GM10248 (cell line): ENCODE data around the gene MAT2A.
"Not testable (repeated sequence)": the region's sequence is repeated elsewhere in the genome, so short reads cannot be mapped to it uniquely, and the experiment has no call there.

Experiments
- CTCF ChIA-PET: fragments of 300-600 bp; sonication (Branson Sonifier 250); formaldehyde crosslinking; extraction: SDS; loops from one replicate; lab custom pipeline; 2021; ENCODE audit warnings: antibody characterized with exemption; lab: Yijun Ruan, JAX
- POLR2A ChIA-PET: fragments of 350-650 bp; sonication (Branson Sonifier 250); formaldehyde crosslinking; extraction: SDS; loops from one replicate; lab custom pipeline; 2020; ENCODE audit warnings: antibody characterized with exemption; lab: Yijun Ruan, JAX
- DNase-seq: peaks from one replicate; pipeline ENCODE4 v3.0.0; 2012; ENCODE audit errors: extremely low spot score
- TF ChIP-seq, protein P1 (sequence below): IDR thresholded peaks from 2 replicates; pipeline ENCODE4 v1.5.1; 2012; ENCODE audit warnings: mild to moderate bottlenecking, low read depth; ENCODE audit errors: extremely low read depth, missing control alignments, control extremely low read depth

Gene MAT2A

DNA sequence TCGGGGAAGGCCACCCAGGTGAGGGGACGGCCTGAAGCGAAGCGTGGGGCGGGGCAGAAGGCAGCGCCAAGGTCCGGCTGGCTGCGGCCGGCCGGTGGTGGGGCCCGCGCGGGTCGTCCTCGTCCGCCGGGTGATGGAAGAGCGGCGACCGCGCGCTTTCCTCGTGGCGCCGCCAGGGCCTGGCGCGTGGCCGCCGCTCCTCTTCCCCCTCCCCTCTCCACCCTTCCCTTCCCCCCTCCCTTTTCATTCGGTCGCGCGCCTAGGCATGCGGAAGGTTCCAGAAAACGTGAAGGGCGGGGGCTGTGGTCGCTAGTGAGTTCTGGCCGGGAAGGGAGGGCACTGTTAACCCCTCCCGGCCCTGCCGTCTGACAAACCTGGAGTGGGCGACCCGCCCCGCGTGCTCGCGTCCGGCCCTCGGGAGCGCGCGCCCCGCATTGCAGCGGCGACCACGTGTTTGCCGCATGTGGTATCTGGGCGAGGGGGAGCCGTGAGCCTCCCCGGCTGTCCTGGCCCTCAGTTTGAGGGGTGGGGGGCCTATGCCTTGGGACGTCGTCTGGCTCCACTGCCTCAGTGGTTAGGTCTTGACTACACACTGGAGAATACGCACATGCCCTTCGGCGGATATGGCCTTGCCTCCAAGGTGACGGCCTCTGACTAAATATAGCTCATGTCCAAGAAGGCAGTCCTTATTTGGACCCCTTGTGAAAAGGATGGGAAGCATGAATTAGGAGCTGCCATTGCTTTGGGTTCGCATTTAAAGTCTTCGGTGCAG is 579 bp downstream of the MAT2A start:
- DNase-seq, result peak; percentile 69
- ChIA-PET CTCF (interaction anchor here (0.7 to 14.3 kb wide), 13 partner anchors 10 to 614 kb away, joined by 3 to 180 read pairs (median 3); partner anchors contain the start of gene SH2D6), POLR2A (interaction anchor here (0.5 to 9.2 kb wide), 39 partner anchors 7 to 916 kb away, joined by 3 to 198 read pairs (median 5); partner anchors contain the start of genes C2orf68, ELMOD3, GGCX and RETSAT)
- TF ChIP-seq, protein P1, sequence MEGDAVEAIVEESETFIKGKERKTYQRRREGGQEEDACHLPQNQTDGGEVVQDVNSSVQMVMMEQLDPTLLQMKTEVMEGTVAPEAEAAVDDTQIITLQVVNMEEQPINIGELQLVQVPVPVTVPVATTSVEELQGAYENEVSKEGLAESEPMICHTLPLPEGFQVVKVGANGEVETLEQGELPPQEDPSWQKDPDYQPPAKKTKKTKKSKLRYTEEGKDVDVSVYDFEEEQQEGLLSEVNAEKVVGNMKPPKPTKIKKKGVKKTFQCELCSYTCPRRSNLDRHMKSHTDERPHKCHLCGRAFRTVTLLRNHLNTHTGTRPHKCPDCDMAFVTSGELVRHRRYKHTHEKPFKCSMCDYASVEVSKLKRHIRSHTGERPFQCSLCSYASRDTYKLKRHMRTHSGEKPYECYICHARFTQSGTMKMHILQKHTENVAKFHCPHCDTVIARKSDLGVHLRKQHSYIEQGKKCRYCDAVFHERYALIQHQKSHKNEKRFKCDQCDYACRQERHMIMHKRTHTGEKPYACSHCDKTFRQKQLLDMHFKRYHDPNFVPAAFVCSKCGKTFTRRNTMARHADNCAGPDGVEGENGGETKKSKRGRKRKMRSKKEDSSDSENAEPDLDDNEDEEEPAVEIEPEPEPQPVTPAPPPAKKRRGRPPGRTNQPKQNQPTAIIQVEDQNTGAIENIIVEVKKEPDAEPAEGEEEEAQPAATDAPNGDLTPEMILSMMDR, result no peak

DNA sequence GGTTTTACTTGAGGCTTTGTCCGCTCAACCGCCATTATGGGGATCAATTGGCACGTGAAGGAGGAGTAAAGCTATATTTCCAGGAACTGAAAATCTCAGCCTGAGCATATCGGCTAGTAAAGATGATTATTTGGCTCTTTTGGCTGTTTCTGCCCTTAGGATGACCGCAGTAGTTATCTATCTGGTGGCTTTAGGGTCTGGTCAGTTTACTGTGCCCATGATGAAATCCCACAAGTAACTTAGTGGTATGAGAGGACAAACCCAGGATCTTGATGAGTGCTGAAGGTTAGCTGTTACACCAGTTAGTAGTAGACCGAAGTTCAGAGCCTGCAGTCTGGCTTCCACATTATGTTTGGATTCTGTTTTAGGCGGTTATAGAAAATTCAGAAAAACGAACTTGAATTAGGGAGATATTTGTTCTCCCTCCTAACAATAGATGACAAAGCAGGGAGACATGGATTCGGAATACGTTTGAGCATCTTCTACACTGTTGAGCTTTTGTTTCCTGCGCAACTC is 1.2 kb downstream of the MAT2A start:
- POLR2A ChIA-PET, result interaction anchor here (1.0 to 9.2 kb wide), 11 partner anchors 13 to 311 kb away, joined by 3 to 198 read pairs (median 5); partner anchors contain the start of genes C2orf68, GGCX, TGOLN2 and TMEM150A
- CTCF ChIA-PET, result interaction anchor here (2.0 to 14.3 kb wide), 3 partner anchors 12 to 121 kb away, joined by 5 to 180 read pairs (median 20); partner anchors contain the start of gene SH2D6
- TF ChIP-seq, protein P1, result no peak
- no peak for DNase-seq

DNA sequence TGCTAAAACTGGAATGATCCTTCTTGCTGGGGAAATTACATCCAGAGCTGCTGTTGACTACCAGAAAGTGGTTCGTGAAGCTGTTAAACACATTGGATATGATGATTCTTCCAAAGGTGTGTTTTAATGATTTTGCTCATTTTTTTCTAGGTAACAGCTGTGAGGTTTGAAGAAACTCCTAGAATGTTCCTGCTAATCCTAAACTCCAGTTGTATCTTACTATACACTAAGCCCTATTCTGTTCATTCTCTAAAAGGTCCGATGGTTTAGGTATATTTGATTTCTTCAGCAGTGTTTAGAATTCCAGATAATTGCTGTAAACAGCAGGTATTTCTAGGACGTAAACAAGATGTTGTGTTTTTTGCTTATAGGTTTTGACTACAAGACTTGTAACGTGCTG is 2.3 kb downstream of the MAT2A start:
- no peak for DNase-seq
- TF ChIP-seq, protein P1, result no peak
- POLR2A ChIA-PET, result interaction anchor here (1.2 to 9.2 kb wide), 2 partner anchors 12 to 187 kb away, joined by 4 to 198 read pairs; partner anchors contain the start of genes ELMOD3 and RETSAT
- CTCF ChIA-PET, result interaction anchor here (5.0 to 14.3 kb wide), 2 partner anchors 11 to 122 kb away, joined by 20 to 180 read pairs; partner anchors contain the start of gene SH2D6

DNA sequence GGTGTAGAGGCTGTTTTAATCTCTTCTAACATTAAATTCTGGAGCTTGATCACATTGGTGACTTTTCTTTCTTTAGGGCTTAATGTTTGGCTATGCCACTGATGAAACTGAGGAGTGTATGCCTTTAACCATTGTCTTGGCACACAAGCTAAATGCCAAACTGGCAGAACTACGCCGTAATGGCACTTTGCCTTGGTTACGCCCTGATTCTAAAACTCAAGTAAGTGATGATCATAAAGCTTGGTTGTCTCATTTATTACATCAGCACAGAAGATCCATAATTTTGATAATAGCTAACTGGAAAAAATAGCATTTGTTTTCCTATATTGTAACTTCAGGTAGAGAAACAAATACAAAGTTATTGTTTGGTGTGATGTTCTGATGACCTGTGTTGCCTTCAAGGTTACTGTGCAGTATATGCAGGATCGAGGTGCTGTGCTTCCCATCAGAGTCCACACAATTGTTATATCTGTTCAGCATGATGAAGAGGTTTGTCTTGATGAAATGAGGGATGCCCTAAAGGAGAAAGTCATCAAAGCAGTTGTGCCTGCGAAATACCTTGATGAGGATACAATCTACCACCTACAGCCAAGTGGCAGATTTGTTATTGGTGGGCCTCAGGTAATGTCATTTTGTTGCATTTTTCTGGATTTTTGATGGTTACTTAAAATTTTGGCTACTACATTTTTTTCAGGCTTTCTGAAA is 2.9 kb downstream of the MAT2A start:
- ChIA-PET CTCF (interaction anchor here (5.0 to 14.3 kb wide), 2 partner anchors 10 to 123 kb away, joined by 20 to 180 read pairs; partner anchors contain the start of gene SH2D6), POLR2A (interaction anchor here (0.6 to 9.2 kb wide), 3 partner anchors 12 to 187 kb away, joined by 4 to 198 read pairs (median 6); partner anchors contain the start of genes ELMOD3 and RETSAT)
- no peak for DNase-seq
- TF ChIP-seq, protein P1, result no peak

DNA sequence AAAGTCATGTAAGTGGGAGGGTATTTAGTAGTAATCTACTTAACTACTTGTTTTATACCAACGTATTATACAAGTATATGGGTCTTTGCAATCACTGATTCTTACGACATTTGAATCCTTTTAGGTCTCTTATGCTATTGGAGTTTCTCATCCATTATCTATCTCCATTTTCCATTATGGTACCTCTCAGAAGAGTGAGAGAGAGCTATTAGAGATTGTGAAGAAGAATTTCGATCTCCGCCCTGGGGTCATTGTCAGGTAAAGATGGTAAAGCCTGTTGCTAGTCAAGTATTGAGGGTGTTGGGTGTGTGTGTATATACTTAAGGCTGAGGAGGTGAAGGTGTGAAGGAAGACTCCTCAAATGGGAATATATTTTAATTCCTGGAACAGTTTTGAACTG is 3.8 kb downstream of the MAT2A start:
- ChIA-PET CTCF (interaction anchor here (1.3 to 14.3 kb wide), 2 partner anchors 9 to 123 kb away, joined by 4 to 180 read pairs; no protein-coding TSS in a partner anchor), POLR2A (interaction anchor here (0.6 to 9.2 kb wide), 2 partner anchors 11 to 185 kb away, joined by 6 to 198 read pairs; no protein-coding TSS in a partner anchor)
- DNase-seq, result no peak
- TF ChIP-seq, protein P1, result no peak

DNA sequence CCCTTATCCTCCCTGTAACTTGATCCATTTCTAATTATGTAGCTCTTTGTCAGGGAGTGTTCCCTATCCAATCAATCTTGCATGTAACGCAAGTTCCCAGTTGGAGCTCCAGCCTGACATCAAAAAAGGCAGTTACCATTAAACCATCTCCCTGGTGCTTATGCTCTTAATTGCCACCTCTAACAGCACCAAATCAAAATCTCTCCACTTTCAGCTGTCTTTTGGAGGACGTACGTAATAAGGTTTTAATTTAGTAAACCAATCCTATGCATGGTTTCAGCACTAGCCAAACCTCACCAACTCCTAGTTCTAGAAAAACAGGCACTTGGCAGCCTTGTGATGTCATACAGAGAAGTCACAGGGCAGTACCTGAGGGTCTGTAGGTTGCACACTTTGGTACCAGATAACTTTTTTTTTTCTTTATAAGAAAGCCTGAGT is 5.3 kb downstream of the MAT2A start:
- POLR2A ChIA-PET, result interaction anchor here (0.7 to 9.2 kb wide), 5 partner anchors 9 to 216 kb away, joined by 3 to 198 read pairs (median 3); partner anchors contain the start of genes ELMOD3, RETSAT and TGOLN2
- not testable (repeated sequence) for DNase-seq

DNA sequence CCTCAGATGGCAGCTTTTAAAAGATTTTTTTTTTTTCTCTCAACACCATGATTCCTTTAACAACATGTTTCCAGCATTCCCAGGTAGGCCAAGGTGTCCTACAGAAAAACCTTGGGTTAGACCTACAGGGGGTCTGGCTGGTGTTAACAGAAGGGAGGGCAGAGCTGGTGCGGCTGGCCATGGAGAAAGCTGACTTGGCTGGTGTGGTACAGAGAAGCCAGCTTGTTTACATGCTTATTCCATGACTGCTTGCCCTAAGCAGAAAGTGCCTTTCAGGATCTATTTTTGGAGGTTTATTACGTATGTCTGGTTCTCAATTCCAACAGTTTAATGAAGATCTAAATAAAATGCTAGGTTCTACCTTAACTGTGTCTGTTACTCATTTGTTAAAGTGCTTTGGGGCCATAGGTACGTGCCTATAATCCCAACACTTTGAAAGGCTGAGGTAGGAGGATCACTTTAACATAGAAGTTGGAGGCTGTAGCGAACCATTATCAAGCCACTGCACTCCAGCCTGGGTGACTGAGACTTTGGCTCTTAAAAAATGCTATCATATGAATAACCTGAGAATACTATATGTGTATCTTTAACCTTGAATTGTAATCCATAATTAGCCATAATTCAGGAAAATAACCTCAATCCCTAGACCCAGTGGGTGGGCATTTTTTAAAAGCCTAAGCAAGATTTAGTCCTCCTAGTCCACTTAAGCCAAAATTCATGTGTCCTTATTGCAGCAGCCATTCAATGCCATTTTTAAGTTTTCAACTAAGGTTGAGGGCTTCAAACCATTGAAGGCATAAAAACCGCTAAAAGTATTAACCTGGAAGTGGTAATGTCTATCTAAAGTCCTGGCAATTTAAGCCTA is 6.2 kb downstream of the MAT2A start:
- POLR2A ChIA-PET, result interaction anchor here (0.6 to 9.2 kb wide), 7 partner anchors 9 to 217 kb away, joined by 3 to 198 read pairs (median 3); partner anchors contain the start of genes ELMOD3, RETSAT and TGOLN2
- not testable (repeated sequence) for DNase-seq
- CTCF ChIA-PET, result interaction anchor here (1.2 to 14.3 kb wide), 5 partner anchors 5 to 180 kb away, joined by 4 to 180 read pairs (median 158); partner anchors contain the start of genes MAT2A and SH2D6

More for the DNA sequence above, 5.3 kb downstream of the MAT2A start:
- CTCF ChIA-PET, result interaction anchor here (14.3 kb wide), 1 partner anchor 8 kb away, joined by 180 read pairs; no protein-coding TSS in a partner anchor
